ENCODE measurements around the gene ABCG8.

GRCh38 chr2:43880471-43880870 lies 41.7 kb downstream of the ABCG8 start:
- no peak for TF ChIP-seq ZNF384 (IDR thresholded peaks at IDR 0.05; ENCODE audit: low read depth, low read length)
- no peak for TF ChIP-seq RBM25 (IDR thresholded peaks at IDR 0.05; ENCODE audit: low read depth, low read length, severe bottlenecking)
- TF ChIP-seq PHF20 (IDR thresholded peaks at IDR 0.05; ENCODE audit: partially characterized antibody) = no peak
- no peak for TF ChIP-seq PRDM10 (IDR thresholded peaks at IDR 0.05; ENCODE audit: partially characterized antibody)
- TF ChIP-seq, protein P1, sequence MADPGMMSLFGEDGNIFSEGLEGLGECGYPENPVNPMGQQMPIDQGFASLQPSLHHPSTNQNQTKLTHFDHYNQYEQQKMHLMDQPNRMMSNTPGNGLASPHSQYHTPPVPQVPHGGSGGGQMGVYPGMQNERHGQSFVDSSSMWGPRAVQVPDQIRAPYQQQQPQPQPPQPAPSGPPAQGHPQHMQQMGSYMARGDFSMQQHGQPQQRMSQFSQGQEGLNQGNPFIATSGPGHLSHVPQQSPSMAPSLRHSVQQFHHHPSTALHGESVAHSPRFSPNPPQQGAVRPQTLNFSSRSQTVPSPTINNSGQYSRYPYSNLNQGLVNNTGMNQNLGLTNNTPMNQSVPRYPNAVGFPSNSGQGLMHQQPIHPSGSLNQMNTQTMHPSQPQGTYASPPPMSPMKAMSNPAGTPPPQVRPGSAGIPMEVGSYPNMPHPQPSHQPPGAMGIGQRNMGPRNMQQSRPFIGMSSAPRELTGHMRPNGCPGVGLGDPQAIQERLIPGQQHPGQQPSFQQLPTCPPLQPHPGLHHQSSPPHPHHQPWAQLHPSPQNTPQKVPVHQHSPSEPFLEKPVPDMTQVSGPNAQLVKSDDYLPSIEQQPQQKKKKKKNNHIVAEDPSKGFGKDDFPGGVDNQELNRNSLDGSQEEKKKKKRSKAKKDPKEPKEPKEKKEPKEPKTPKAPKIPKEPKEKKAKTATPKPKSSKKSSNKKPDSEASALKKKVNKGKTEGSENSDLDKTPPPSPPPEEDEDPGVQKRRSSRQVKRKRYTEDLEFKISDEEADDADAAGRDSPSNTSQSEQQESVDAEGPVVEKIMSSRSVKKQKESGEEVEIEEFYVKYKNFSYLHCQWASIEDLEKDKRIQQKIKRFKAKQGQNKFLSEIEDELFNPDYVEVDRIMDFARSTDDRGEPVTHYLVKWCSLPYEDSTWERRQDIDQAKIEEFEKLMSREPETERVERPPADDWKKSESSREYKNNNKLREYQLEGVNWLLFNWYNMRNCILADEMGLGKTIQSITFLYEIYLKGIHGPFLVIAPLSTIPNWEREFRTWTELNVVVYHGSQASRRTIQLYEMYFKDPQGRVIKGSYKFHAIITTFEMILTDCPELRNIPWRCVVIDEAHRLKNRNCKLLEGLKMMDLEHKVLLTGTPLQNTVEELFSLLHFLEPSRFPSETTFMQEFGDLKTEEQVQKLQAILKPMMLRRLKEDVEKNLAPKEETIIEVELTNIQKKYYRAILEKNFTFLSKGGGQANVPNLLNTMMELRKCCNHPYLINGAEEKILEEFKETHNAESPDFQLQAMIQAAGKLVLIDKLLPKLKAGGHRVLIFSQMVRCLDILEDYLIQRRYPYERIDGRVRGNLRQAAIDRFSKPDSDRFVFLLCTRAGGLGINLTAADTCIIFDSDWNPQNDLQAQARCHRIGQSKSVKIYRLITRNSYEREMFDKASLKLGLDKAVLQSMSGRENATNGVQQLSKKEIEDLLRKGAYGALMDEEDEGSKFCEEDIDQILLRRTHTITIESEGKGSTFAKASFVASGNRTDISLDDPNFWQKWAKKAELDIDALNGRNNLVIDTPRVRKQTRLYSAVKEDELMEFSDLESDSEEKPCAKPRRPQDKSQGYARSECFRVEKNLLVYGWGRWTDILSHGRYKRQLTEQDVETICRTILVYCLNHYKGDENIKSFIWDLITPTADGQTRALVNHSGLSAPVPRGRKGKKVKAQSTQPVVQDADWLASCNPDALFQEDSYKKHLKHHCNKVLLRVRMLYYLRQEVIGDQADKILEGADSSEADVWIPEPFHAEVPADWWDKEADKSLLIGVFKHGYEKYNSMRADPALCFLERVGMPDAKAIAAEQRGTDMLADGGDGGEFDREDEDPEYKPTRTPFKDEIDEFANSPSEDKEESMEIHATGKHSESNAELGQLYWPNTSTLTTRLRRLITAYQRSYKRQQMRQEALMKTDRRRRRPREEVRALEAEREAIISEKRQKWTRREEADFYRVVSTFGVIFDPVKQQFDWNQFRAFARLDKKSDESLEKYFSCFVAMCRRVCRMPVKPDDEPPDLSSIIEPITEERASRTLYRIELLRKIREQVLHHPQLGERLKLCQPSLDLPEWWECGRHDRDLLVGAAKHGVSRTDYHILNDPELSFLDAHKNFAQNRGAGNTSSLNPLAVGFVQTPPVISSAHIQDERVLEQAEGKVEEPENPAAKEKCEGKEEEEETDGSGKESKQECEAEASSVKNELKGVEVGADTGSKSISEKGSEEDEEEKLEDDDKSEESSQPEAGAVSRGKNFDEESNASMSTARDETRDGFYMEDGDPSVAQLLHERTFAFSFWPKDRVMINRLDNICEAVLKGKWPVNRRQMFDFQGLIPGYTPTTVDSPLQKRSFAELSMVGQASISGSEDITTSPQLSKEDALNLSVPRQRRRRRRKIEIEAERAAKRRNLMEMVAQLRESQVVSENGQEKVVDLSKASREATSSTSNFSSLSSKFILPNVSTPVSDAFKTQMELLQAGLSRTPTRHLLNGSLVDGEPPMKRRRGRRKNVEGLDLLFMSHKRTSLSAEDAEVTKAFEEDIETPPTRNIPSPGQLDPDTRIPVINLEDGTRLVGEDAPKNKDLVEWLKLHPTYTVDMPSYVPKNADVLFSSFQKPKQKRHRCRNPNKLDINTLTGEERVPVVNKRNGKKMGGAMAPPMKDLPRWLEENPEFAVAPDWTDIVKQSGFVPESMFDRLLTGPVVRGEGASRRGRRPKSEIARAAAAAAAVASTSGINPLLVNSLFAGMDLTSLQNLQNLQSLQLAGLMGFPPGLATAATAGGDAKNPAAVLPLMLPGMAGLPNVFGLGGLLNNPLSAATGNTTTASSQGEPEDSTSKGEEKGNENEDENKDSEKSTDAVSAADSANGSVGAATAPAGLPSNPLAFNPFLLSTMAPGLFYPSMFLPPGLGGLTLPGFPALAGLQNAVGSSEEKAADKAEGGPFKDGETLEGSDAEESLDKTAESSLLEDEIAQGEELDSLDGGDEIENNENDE (IDR thresholded peaks at IDR 0.05; ENCODE audit: low read depth, low read length) = no peak
- TF ChIP-seq, protein P2, sequence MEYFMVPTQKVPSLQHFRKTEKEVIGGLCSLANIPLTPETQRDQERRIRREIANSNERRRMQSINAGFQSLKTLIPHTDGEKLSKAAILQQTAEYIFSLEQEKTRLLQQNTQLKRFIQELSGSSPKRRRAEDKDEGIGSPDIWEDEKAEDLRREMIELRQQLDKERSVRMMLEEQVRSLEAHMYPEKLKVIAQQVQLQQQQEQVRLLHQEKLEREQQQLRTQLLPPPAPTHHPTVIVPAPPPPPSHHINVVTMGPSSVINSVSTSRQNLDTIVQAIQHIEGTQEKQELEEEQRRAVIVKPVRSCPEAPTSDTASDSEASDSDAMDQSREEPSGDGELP (CRISPR knock-in tag; IDR thresholded peaks at IDR 0.05; ENCODE audit: borderline replicate concordance) = no peak
- TF ChIP-seq CC2D1A (IDR thresholded peaks at IDR 0.05) = no peak
- TF ChIP-seq TEAD2 (tag; IDR thresholded peaks at IDR 0.05) = no peak
- no peak for TF ChIP-seq SMARCC2 (IDR thresholded peaks at IDR 0.05; ENCODE audit: low read depth)
- no peak for TF ChIP-seq ZNF282 (CRISPR knock-in tag; IDR thresholded peaks at IDR 0.05)
- TF ChIP-seq POLR2A (conservative IDR thresholded peaks at IDR 0.05) = no peak
- no peak for TF ChIP-seq MIER1 (IDR thresholded peaks at IDR 0.05; ENCODE audit: low read depth)
- TF ChIP-seq E2F3 (CRISPR knock-in tag; IDR thresholded peaks at IDR 0.05) = no peak
- no peak for TF ChIP-seq CBX5 (IDR thresholded peaks at IDR 0.05; ENCODE audit: borderline replicate concordance, low read depth)

All from K562 (cell line).